Eye (tissue), 1 donor: ENCODE measurements around the gene SLC8A2.

Source experiments
- DNase-seq: peaks from one replicate; pipeline ENCODE4 v3.0.0-alpha.2; 2015

The SLC8A2 gene

DNA sequence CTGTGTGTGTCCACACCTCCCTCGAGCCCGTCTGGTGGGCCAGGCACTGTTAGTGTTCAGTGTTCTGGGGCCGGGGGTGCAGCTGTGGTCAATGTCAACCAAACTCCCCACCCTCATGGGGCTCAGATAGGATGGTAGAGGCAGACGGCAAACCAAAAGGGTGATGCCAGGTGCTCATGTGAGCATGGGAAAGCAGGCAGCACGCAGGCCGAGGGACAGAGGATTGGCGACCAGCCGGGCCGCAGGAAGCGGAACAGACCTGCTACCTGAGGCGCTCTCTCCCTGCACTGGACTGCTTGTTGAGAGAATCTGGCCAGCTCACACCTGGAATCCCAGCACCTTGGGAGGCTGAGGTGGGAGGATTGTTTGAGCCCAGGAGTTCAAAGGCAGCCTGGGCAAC lies 93.4 kb downstream of the SLC8A2 start:
- no peak for DNase-seq
